ENCODE measurements around the gene NR1H2.

NR1H2 gene

GRCh38 chr19:50357178-50358100, 18.8 kb upstream of the NR1H2 start:
- ChIA-PET CTCF (interaction anchor here (0.6 to 3.4 kb wide), 46 partner anchors 8 to 564 kb away, joined by 3 to 29 read pairs (median 4); partner anchors contain the start of genes GARIN5A, KCNC3, NAPSA and NR1H2), POLR2A (interaction anchor here (0.6 to 1.4 kb wide), 3 partner anchors 16 to 103 kb away, joined by 3 to 6 read pairs (median 3); partner anchors contain the start of gene KCNC3)
- DNase-seq (ENCODE audit: extremely low spot score) = peak; percentile 70
- peak; percentile 70 for TF ChIP-seq CTCF (IDR thresholded peaks at IDR 0.05; ENCODE audit: control extremely low read depth, extremely low read depth, low read depth, missing control alignments)

GRCh38 chr19:50358483-50359327, 17.6 kb upstream of the NR1H2 start:
- TF ChIP-seq CTCF (IDR thresholded peaks at IDR 0.05; ENCODE audit: control extremely low read depth, extremely low read depth, low read depth, missing control alignments) = no peak
- ChIA-PET POLR2A (interaction anchor here (0.5 kb wide), 1 partner anchor 16 kb away, joined by 5 read pairs; no protein-coding TSS in a partner anchor), CTCF (interaction anchor here (0.9 to 3.4 kb wide), 9 partner anchors 8 to 737 kb away, joined by 3 to 29 read pairs (median 5); partner anchors contain the start of gene POLD1)
- peak; percentile 91 for DNase-seq (ENCODE audit: extremely low spot score)

GRCh38 chr19:50359328-50359818, 16.9 kb upstream of the NR1H2 start:
- POLR2A ChIA-PET = no interaction called here
- CTCF ChIA-PET = interaction anchor here (0.9 to 3.4 kb wide), 5 partner anchors 9 to 736 kb away, joined by 3 to 29 read pairs (median 5); no protein-coding TSS in a partner anchor
- DNase-seq (ENCODE audit: extremely low spot score) = no peak
- TF ChIP-seq CTCF (IDR thresholded peaks at IDR 0.05; ENCODE audit: control extremely low read depth, extremely low read depth, low read depth, missing control alignments) = no peak

GRCh38 chr19:50361290-50362029, 14.8 kb upstream of the NR1H2 start:
- POLR2A ChIA-PET = no interaction called here
- DNase-seq (ENCODE audit: extremely low spot score) = no peak
- CTCF ChIA-PET = interaction anchor here (0.9 kb wide), 1 partner anchor 99 kb away, joined by 3 read pairs; no protein-coding TSS in a partner anchor
- TF ChIP-seq CTCF (IDR thresholded peaks at IDR 0.05; ENCODE audit: control extremely low read depth, extremely low read depth, low read depth, missing control alignments) = no peak

- ChIA-PET POLR2A (no interaction called here), CTCF (no interaction called here)
- no peak for TF ChIP-seq CTCF (IDR thresholded peaks at IDR 0.05; ENCODE audit: control extremely low read depth, extremely low read depth, low read depth, missing control alignments)
- DNase-seq (ENCODE audit: extremely low spot score) = no peak
These were observed 14.2 kb upstream of the NR1H2 start for GRCh38 chr19:50362030-50362412.
